GM12873 (cell line): Measurements from ENCODE around the gene CACNA1D.

Experiments
- CTCF ChIP-seq: IDR thresholded peaks from 2 replicates; pipeline ENCODE4 v1.5.1; 2012; ENCODE audit warnings: low read depth, mild to moderate bottlenecking, moderate library complexity, low read length, control low read depth; ENCODE audit not compliant: insufficient read depth; ENCODE audit errors: missing control alignments

The CACNA1D gene

DNA sequence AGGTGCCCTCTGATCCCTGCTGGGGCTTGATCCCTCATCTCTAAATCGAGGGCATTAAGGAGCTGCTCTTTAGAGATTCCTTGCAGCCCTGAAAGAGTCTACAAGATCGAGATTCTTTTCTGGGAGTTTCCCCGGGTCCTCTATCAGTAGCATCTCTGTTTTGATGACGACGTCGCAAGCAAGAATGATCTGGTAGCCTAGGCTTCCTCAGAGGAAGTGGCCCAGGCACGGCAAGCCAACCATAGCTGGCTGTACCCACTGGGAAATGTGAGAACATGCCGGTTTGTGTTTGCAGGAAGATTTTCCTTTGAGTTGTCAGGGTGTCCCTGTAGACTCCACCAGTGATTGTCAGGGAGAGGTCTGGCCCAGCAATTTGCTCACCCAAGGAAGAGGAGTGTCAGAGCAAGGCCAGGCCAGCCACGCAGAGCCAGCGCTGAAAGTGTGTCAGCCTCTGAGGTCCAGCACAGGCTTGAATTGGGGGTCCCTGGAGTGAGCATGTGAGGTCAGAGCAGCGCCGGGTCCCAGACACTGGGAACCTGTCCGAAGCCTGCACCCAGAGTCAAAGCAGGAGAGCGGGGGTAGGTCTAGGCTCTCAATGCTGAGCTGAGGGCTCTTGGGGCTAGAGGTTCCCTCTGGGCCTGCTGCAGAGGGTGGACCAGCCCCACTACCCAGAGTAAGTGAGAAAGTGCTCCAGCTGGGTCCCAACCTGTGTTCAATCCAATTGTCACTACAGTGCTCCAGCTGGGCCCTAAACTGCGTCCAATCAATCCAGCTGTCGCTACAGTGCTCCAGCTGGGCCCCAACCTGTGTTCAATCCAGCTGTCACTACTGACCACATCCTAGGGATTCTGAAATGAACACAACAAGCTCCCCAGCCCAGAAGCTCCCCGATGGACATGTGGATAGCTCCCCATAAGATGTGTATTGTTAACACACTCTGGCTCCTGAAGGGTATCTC is 256.1 kb downstream of the CACNA1D start:
- no peak for TF ChIP-seq CTCF

GRCh38 chr3:53753518-53754183 is 259.2 kb downstream of the CACNA1D start:
- no peak for TF ChIP-seq CTCF

DNA sequence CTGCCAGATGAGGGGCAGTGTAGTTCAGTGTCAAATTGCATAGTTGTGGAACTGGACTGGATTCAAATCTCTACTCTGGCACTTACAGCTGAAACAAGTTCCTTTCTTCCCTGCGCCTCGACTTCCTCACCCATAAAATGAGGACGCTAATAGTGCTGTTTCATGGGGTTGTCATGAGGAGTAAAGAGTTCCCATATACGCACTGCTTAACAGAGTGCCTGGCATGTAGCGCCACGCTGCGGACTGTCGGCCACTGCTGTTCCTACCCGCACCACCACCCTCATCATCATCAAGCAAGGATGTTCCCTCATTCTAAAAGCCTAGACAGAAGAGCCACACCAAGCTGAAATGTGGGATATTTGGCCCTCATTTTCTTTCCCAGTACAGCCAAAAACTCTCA is 259.9 kb downstream of the CACNA1D start:
- no peak for TF ChIP-seq CTCF

GRCh38 chr3:53758846-53759245 is 264.4 kb downstream of the CACNA1D start:
- TF ChIP-seq CTCF: no peak

DNA sequence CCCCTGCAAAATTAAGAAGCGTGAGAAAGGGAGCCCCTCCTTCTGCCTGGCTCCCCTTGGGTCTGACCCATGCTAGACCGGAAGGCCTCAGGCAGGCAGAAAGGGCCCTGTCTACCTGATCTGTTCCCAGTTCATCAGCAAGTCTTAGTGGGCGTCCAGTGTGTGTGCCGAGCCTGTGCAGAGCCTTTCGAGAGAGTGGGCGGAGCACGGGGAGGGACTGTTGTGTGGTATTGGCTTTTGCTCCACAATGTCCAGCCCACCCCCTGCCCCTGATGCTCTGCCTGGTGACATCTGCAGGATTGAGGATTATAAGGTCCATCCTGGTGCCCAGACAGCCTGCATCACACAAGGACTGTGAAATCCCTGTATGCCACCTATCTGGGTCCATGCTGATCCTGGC is 268.9 kb downstream of the CACNA1D start:
- no peak for TF ChIP-seq CTCF

DNA sequence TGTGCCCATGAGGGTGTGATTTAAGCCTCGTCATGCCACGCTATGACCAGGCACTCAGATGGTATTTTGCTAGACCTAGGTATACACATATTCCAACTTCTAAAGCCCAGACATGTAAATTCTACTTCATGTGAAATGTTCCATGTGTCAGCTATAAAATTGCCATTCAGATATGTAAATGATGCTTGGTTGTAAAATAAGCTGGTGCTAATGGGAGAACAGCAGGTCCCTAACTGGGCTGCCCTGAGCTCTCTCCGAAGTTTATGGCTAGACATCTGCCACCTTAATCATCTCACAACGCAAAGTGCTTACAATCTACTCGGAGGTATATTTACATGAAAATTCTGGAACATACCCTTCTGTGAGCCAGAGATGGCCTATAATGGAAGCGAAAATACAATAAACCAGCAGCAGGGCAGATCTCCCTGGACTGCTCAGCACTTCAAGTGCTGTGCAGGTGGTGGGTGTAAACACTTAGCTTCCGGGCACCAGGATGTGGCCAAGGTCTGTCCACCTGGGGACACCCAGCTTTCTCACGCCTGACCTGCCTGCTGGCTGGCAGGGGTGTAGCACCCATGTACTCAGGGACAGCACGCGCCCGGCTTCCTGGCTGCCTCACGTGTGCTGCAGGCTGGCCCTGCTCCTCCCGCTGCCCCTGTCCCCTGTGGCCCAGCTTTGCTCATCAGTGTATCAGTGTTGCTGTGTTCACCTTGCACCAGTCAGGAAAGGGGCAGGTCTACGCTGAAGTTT is 269.8 kb downstream of the CACNA1D start:
- TF ChIP-seq CTCF: no peak

DNA sequence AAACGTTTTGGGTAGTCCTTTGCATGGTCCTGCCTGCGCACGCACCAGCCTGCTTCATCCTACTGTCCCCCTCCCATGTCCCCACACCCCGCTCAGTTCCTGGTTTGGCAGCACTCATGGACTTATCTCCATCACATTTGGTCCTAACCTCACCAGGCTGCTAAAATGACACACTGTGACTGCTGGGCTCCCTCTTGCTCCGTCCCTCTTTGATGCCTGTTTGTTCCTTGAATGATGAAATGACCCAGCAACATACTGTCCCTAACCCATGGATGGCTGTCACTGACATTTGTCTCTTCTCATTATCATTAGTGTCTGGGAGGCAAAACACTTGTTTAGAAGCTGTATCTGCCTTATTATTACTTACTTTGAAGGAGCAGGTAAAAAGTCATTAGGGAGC is 271.3 kb downstream of the CACNA1D start:
- TF ChIP-seq CTCF: no peak
